ENCODE measurements around the gene AKAP13. TPM values are rescaled to one million over a fixed set of nuclear protein-coding genes. Genes with fewer than 3 reads are reported as not detected.

The AKAP13 gene
- total and polyA plus RNA-seq, 7 donors, result 18.2 to 126 (median 93.7) TPM

DNA sequence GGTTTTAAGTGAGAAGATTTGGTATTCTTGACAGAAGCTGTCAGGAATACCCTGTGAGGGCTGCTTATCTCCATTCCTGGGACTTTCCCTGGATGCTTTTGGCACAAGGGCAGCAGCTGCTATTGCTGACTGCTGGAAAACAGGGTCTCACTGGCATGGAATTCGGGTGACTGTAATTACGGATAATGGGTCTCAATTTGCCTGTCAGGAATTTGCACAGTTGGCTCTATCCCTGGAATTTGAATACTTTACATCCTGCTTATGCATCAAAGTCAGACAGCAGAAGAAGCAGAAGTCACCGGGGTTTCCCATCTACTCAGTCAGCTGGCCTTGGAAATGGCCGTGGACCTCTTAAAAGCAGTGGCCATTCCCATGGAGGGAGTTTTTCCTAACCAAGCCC lies 25.9 kb upstream of the AKAP13 start:
- H3K36me3 ChIP-seq (ENCODE audit: insufficient read depth in 1 of 2, low read depth in 1 of 2), result no peaks in the 10 kb centered on the region
- intact Hi-C loops (cut with DNase I), result no loop called here
- TF ChIP-seq, protein P1, sequence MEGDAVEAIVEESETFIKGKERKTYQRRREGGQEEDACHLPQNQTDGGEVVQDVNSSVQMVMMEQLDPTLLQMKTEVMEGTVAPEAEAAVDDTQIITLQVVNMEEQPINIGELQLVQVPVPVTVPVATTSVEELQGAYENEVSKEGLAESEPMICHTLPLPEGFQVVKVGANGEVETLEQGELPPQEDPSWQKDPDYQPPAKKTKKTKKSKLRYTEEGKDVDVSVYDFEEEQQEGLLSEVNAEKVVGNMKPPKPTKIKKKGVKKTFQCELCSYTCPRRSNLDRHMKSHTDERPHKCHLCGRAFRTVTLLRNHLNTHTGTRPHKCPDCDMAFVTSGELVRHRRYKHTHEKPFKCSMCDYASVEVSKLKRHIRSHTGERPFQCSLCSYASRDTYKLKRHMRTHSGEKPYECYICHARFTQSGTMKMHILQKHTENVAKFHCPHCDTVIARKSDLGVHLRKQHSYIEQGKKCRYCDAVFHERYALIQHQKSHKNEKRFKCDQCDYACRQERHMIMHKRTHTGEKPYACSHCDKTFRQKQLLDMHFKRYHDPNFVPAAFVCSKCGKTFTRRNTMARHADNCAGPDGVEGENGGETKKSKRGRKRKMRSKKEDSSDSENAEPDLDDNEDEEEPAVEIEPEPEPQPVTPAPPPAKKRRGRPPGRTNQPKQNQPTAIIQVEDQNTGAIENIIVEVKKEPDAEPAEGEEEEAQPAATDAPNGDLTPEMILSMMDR (IDR thresholded peaks at IDR 0.05), result no peak
- no peaks in the 10 kb centered on the region for H3K9me3 ChIP-seq
- H3K27me3 ChIP-seq (ENCODE audit: insufficient read depth in 3 of 3, low read length in 2 of 3), result peaks cover 0 to 2% (median 0%) of the 10 kb centered on the region in 3 donors
- 19 to 35% (median 30%) methylated on average over 4 of the region's 4 CpGs for WGBS, 3 donors
- H3K4me1 ChIP-seq, result peaks cover 6% of the 10 kb centered on the region
- no peak overlapping the region for H3K27ac ChIP-seq
- H3K4me3 ChIP-seq, result no peak overlapping the region
- no peak for ATAC-seq
- DNase-seq, result no peak

DNA sequence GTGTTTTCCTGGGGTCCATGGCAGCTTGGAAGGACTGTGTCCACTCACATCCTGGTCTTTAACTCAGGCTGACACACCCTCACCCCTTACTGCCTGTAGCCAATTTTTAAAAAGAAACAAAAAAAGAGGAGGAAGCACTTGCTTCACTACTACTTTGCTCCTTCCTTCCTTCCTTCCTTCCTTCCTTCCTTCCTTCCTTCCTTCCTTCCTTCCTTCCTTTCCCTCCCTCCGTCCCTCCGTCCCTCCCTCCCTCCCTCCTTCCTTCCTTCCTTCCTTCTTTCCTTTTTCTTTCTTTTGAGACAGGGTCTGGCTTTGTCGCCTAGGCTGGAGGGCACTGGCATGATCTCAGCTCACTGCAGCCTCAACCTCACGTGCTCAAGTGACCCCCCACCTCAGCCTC lies 25.5 kb upstream of the AKAP13 start:
- Histone ChIP-seq H3K36me3 (ENCODE audit: insufficient read depth in 1 of 2, low read depth in 1 of 2) (no peaks in the 10 kb centered on the region), H3K4me3 (no peak overlapping the region), H3K4me1 (peaks cover 6% of the 10 kb centered on the region), H3K9me3 (no peaks in the 10 kb centered on the region), H3K27ac (no peak overlapping the region), H3K27me3 (ENCODE audit: insufficient read depth in 3 of 3, low read length in 2 of 3) (peaks cover 0 to 2% (median 0%) of the 10 kb centered on the region in 3 donors)
- WGBS, 3 donors, result 69 to 89% (median 87%) methylated on average over 4 of the region's 4 CpGs
- DNase-seq (no peak), ATAC-seq (no peak)
- TF ChIP-seq, protein P1 (IDR thresholded peaks at IDR 0.05), result no peak
- intact Hi-C loops (cut with DNase I), result no loop called here

DNA sequence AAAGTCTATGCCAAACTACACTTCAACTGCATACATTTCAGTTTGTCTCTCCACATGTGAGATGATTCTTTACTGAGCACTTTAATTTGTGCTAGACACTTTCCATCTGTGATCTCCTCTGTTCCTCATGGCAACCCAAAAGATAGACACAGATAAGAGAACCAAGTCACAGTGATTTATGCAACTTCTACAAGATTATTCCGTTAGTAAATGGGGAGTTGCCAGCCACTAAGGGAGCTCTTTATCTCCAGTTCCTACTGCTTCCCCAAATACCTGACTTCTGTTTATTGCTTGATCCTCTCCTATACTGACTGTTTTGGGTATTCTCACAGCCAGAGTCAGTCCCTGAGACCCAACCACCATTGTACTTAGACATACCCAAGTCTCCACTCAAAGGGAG lies 24.1 kb upstream of the AKAP13 start:
- Histone ChIP-seq H3K4me1 (peaks cover 6% of the 10 kb centered on the region), H3K36me3 (ENCODE audit: insufficient read depth in 1 of 2, low read depth in 1 of 2) (no peaks in the 10 kb centered on the region), H3K27me3 (ENCODE audit: insufficient read depth in 3 of 3, low read length in 2 of 3) (peaks cover 0 to 2% (median 0%) of the 10 kb centered on the region in 3 donors), H3K27ac (no peak overlapping the region), H3K9me3 (no peaks in the 10 kb centered on the region), H3K4me3 (no peak overlapping the region)
- 79 to 88% (median 85%) methylated on average over 1 of the region's 1 CpG for WGBS, 3 donors
- no peak for DNase-seq
- ATAC-seq, result no peak
- TF ChIP-seq, protein P1 (IDR thresholded peaks at IDR 0.05), result no peak
- intact Hi-C loops (cut with DNase I), result no loop called here

DNA sequence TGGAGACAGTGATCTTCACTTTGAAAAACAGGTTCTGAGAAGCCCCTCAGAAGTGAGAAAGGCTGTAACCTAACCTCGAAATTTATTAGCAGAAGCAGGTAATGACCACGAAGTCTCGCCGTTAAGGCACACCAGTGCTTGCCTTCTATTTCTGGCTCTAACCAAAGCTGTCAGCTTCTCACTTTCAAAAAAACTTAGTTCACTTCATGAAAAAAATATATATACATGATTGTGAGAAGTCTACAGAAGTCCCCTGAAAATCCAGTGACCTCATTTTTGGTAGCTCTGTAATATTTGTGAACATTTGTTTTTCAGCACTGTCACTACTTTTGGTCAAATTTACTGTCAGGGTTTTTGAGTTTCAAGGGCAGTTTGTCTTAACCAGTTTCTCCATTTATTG lies 19.1 kb upstream of the AKAP13 start:
- WGBS, 3 donors, result 32 to 51% (median 37%) methylated on average over 4 of the region's 4 CpGs
- H3K9me3 ChIP-seq, result no peaks in the 10 kb centered on the region
- H3K4me1 ChIP-seq, result peaks cover 16% of the 10 kb centered on the region
- H3K27ac ChIP-seq, result no peak overlapping the region
- ATAC-seq (no peak), DNase-seq (no peak)
- H3K27me3 ChIP-seq (ENCODE audit: insufficient read depth in 3 of 3, low read length in 2 of 3), result no peaks in the 10 kb centered on the region
- TF ChIP-seq, protein P1 (IDR thresholded peaks at IDR 0.05), result no peak
- H3K36me3 ChIP-seq (ENCODE audit: insufficient read depth in 1 of 2, low read depth in 1 of 2), result no peaks in the 10 kb centered on the region
- H3K4me3 ChIP-seq, result no peak overlapping the region
- intact Hi-C loops (cut with DNase I), result no loop called here

DNA sequence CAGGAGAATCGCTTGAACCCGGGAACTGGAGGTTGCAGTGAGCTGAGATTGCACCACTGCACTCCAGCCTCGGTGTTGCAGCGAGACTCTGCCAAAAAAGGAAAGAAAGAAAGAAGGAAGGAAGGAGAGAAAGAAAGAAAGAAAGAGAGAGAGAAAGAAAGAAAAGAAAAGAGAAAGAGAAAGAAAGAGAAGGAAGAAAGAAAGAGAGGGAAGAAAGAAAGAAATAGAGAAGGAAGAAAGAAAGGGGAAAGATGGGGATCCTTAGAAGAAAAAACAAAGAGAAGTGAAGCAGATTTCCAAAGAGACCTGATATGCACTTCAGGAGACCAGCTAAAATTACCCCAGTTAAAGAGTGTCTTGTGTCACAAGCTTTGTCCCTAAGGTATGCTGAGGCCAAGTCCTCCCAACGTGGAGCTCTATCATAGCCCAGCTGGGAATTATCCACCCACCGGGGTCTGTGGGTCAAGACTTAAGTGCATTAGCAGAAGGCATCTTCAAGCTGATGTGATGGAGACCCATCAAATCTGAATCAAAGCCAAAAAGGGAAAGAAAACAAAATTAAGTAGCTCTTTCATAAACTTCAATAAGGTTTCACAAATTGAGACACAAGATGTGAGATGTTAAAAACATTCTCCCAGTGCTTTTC lies 17.8 kb upstream of the AKAP13 start:
- Histone ChIP-seq H3K36me3 (ENCODE audit: insufficient read depth in 1 of 2, low read depth in 1 of 2) (no peaks in the 10 kb centered on the region), H3K4me3 (no peak overlapping the region), H3K27me3 (ENCODE audit: insufficient read depth in 3 of 3, low read length in 2 of 3) (no peaks in the 10 kb centered on the region), H3K4me1 (peaks cover 14% of the 10 kb centered on the region), H3K9me3 (no peaks in the 10 kb centered on the region), H3K27ac (no peak overlapping the region)
- WGBS, 3 donors, result 62 to 75% (median 66%) methylated on average over 6 of the region's 6 CpGs
- no peak for DNase-seq
- no peak for ATAC-seq
- intact Hi-C loops (cut with DNase I), result no loop called here
- TF ChIP-seq, protein P1 (IDR thresholded peaks at IDR 0.05), result no peak
